HEK293T (cell line): ENCODE measurements around the gene CPO.

ENCODE experiments used
- CTCF ChIA-PET: fragments of 350-600 bp; formaldehyde crosslinking; extraction: SDS; loops from one replicate; lab custom pipeline; 2021; ENCODE audit warnings: antibody characterized with exemption, inconsistent platforms; lab: Yijun Ruan, JAX
- POLR2A ChIA-PET: fragments of 350-600 bp; formaldehyde crosslinking; extraction: SDS; loops from one replicate; lab custom pipeline; 2020; ENCODE audit warnings: antibody characterized with exemption, inconsistent platforms; lab: Yijun Ruan, JAX
- DNase-seq: peaks from one replicate; pipeline ENCODE4 v3.0.0; 2012; ENCODE audit warnings: mixed read lengths; ENCODE audit errors: extremely low spot score
- ARNT ChIP-seq: fragments of 450-650 bp; IDR thresholded peaks from 2 replicates; pipeline ENCODE4 v1.6.1; 2017; ENCODE audit warnings: mild to moderate bottlenecking
- BHLHE40 ChIP-seq: fragments of 450-650 bp; IDR thresholded peaks from 2 replicates; pipeline ENCODE4 v1.6.1; 2016; ENCODE audit warnings: mild to moderate bottlenecking, moderate library complexity, borderline replicate concordance
- CTBP1 ChIP-seq: fragments of 450-650 bp; IDR thresholded peaks from 2 replicates; pipeline ENCODE4 v1.6.1; 2016; ENCODE audit warnings: borderline replicate concordance
- ELF4 ChIP-seq: fragments of 450-650 bp; IDR thresholded peaks from 2 replicates; pipeline ENCODE4 v1.6.1; 2017; ENCODE audit warnings: antibody characterized with exemption
- FOXA1 ChIP-seq: fragments of 450-650 bp; IDR thresholded peaks from 2 replicates; pipeline ENCODE4 v1.6.1; 2016; ENCODE audit warnings: mild to moderate bottlenecking
- FOXK2 ChIP-seq: fragments of 450-650 bp; IDR thresholded peaks from 2 replicates; pipeline ENCODE4 v1.6.1; 2016; ENCODE audit warnings: mild to moderate bottlenecking
- FOXM1 ChIP-seq: fragments of 450-650 bp; IDR thresholded peaks from 2 replicates; pipeline ENCODE4 v1.6.1; 2017; ENCODE audit warnings: mild to moderate bottlenecking, borderline replicate concordance
- HDGF ChIP-seq: fragments of 450-650 bp; IDR thresholded peaks from 2 replicates; pipeline ENCODE4 v1.6.1; 2017; ENCODE audit warnings: antibody characterized with exemption, borderline replicate concordance
- L3MBTL2 ChIP-seq: fragments of 450-650 bp; conservative IDR thresholded peaks from 2 replicates; pipeline ENCODE4 v1.6.1; 2016; ENCODE audit warnings: mild to moderate bottlenecking
- LEF1 ChIP-seq: fragments of 450-650 bp; IDR thresholded peaks from 2 replicates; pipeline ENCODE4 v1.6.1; 2017; ENCODE audit warnings: mild to moderate bottlenecking, borderline replicate concordance
- NFRKB ChIP-seq: fragments of 450-650 bp; IDR thresholded peaks from 2 replicates; pipeline ENCODE4 v1.6.1; 2016; ENCODE audit warnings: mild to moderate bottlenecking, moderate library complexity
- SP1 ChIP-seq: fragments of 450-650 bp; IDR thresholded peaks from 2 replicates; pipeline ENCODE4 v1.6.1; 2017
- SUZ12 ChIP-seq: fragments of 450-650 bp; IDR thresholded peaks from 2 replicates; pipeline ENCODE4 v1.6.1; 2016; ENCODE audit warnings: mild to moderate bottlenecking
- TARDBP ChIP-seq: fragments of 450-650 bp; IDR thresholded peaks from 2 replicates; pipeline ENCODE4 v1.6.1; 2016
- ZNF384 ChIP-seq: fragments of 450-650 bp; IDR thresholded peaks from 2 replicates; pipeline ENCODE4 v1.6.1; 2016
- TF ChIP-seq, protein P1 (sequence below): fragments of 450-650 bp; IDR thresholded peaks from 2 replicates; pipeline ENCODE4 v1.6.1; 2016

Gene CPO

DNA sequence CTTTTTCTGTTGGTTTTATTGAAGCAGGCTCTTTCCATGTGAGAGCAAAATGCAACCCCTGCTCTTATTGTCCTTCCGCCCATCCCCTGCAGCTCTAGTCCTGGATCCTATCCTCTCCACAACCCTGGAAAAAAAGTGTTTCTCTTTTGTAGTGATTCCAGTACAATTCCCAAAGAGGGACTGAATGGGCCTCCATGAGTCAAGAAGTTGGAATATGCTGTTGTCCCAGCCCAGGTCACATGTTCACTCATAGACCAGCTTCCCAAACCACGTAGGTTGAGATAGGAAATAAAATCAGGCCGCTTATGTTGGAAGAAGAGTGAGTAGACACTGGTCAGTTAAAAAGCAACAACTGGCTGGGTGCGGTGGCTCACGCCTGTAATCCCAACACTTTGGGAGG is 39.4 kb downstream of the CPO start:
- TF ChIP-seq NFRKB, result no peak
- no peak for TF ChIP-seq CTBP1
- no peak for TF ChIP-seq ELF4
- TF ChIP-seq L3MBTL2, result no peak
- no peak for TF ChIP-seq TARDBP
- TF ChIP-seq SUZ12, result no peak
- TF ChIP-seq, protein P1, sequence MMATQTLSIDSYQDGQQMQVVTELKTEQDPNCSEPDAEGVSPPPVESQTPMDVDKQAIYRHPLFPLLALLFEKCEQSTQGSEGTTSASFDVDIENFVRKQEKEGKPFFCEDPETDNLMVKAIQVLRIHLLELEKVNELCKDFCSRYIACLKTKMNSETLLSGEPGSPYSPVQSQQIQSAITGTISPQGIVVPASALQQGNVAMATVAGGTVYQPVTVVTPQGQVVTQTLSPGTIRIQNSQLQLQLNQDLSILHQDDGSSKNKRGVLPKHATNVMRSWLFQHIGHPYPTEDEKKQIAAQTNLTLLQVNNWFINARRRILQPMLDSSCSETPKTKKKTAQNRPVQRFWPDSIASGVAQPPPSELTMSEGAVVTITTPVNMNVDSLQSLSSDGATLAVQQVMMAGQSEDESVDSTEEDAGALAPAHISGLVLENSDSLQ, result no peak
- TF ChIP-seq FOXK2, result no peak
- TF ChIP-seq FOXM1, result no peak
- TF ChIP-seq HDGF, result no peak
- TF ChIP-seq ARNT, result no peak
- TF ChIP-seq ZNF384, result no peak
- TF ChIP-seq LEF1, result no peak
- TF ChIP-seq FOXA1, result no peak
- no peak for TF ChIP-seq BHLHE40
- no peak for TF ChIP-seq SP1
- DNase-seq, result no peak
- ChIA-PET POLR2A (no interaction called here), CTCF (no interaction called here)

DNA sequence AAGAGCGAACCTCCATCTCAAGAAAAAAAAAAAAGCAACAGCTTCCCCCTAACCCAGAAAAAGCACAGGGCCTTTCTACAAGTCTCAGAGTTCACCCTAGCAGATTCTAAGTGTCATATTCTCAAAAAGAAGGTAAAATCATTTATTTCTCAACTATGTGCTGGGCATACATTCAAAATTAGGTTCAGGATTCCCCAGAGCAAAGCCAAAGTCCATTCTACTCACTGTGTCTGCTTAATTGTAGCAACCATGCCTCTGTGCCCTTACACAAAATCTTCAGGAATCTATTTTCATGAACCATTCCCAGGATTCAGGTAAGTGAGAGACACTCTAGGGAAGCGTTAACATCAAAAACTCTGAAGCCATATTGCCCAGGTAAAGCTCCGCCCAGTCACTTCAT is 40.0 kb downstream of the CPO start:
- TF ChIP-seq ZNF384, result no peak
- no peak for TF ChIP-seq SUZ12
- DNase-seq, result no peak
- ChIA-PET CTCF (interaction anchor here (0.6 kb wide), 1 partner anchor 639 kb away, joined by 3 read pairs; no protein-coding TSS in a partner anchor), POLR2A (no interaction called here)

DNA sequence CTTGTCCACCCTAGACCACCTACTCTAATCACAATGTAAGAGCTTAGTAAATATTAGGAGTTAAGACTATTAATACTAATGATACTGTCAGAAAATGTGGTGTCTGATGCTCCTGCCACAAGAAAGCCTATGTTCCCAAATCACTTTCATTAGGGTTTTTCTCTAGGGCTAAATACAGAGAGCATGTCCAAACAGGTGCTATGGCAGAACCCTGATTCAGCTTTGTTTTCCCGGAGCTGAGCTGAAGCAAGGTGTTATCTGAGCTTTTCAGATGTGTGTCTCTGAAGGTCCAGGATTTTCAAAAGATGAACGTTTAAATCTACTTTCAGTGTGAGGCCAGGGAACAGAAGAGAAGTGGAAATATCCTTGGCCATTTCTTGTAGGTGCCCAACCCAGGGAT is 40.6 kb downstream of the CPO start:
- ChIA-PET CTCF (no interaction called here), POLR2A (no interaction called here)
- no peak for DNase-seq
- TF ChIP-seq ARNT (no peak), CTBP1 (no peak), NFRKB (no peak), L3MBTL2 (no peak), ELF4 (no peak), LEF1 (no peak), FOXM1 (no peak)
- TF ChIP-seq, protein P1, result no peak

DNA sequence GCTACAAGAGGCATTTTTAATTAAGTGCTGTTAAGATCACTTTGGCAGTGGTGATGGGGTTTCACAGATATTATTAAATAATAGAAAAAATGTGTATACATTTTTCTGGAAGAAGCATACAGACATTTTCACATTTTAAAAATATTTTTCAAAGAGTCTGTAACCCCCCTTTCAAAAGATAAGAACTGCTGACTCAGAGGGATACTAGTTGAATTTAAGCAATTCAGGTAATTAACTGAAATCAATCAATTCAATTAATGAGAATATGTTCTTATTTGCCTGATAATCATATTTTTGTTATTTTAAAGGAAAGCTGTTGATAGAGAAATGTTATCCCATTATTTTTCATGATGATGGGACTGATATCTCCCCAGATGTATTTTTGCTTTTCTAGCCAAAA is 41.1 kb downstream of the CPO start:
- CTCF ChIA-PET, result no interaction called here
- TF ChIP-seq NFRKB (no peak), TARDBP (no peak), SUZ12 (no peak), FOXM1 (no peak), LEF1 (no peak), L3MBTL2 (no peak), FOXK2 (no peak), BHLHE40 (no peak)
- no peak for DNase-seq
- POLR2A ChIA-PET, result no interaction called here

DNA sequence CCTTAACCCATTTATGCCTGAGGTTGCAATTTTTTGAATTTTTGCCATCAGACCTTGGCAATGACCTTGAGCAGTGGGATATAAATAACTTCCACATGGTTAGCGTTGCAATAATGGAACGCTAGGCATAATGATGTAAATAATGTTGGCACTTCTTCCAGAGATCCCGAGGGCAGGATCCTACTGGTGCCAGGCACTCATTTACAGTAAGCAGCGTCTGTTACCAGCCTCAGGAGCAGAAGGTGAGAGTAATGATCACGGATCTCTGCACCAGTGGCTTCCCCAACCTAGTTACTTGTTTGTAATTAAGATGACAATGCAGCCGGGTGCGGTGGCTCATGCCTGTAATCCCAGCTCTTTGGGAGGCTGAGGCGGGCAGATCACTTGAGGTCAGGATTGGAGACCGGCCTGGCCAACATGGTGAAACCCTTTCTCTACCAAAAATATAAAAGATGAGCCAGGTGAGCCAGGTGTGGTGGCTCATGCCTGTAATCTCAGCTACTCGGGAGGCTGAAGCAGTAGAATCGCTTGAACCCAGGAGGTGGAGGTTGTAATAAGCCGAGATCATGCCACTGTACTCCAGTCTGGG is 41.9 kb downstream of the CPO start:
- ChIA-PET POLR2A (no interaction called here), CTCF (no interaction called here)
- TF ChIP-seq HDGF (no peak), LEF1 (no peak), ZNF384 (no peak), ARNT (no peak), FOXM1 (no peak), TARDBP (no peak), BHLHE40 (no peak), SUZ12 (no peak), L3MBTL2 (no peak), NFRKB (no peak), SP1 (no peak)
- TF ChIP-seq, protein P1, result no peak
- no peak for DNase-seq

DNA sequence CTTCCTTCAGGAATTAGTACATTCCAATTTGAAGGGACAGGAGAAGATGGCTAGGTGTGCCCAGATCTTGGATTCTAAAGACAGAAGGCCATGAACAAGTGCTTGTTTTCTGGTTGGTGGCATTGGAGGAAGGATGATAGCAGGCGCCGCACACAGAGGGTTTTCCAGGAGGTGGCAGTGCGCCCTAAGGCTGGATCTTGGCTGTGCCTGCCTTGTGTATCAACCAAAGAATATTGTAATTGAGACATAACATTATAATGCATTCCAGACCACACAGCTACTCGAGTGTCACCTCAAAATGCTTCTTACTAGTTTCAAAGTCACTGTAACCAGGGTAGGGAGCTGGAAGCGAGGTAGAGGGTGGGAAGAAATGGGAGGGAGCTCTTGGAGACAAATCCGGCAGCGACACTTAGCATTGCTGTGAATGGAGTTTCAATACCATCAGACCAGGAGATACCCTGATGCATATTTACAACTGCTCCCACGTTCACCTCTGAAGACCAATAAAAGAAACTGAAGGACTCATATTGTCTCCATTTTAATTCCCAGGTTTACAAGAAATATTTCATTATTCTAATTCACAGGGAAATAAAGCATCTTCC is 42.5 kb downstream of the CPO start:
- DNase-seq, result peak; percentile 62
- TF ChIP-seq ZNF384 (no peak), SUZ12 (no peak), FOXA1 (no peak), ARNT (no peak), L3MBTL2 (no peak), TARDBP (no peak), HDGF (no peak), FOXK2 (no peak), ELF4 (no peak), LEF1 (no peak)
- POLR2A ChIA-PET, result no interaction called here
- CTCF ChIA-PET, result interaction anchor here (0.6 kb wide), 1 partner anchor 73 kb away, joined by 6 read pairs; no protein-coding TSS in a partner anchor
